H1 (cell line): Measurements from ENCODE around the gene RRP1B. TPM values are rescaled to one million over a fixed set of nuclear protein-coding genes. Genes with fewer than 3 reads are reported as not detected.

Experiments used
- BACH1 ChIP-seq: IDR thresholded peaks from 2 replicates; pipeline ENCODE4 v1.6.1; 2012; ENCODE audit warnings: low read length, improper control_type of control experiment
- CREB1 ChIP-seq: IDR thresholded peaks from 2 replicates; pipeline ENCODE4 v1.6.1; 2012; ENCODE audit warnings: inconsistent platforms
- CTBP2 ChIP-seq: IDR thresholded peaks from 2 replicates; pipeline ENCODE4 v1.7.0; 2011; ENCODE audit warnings: borderline replicate concordance, mild to moderate bottlenecking, moderate library complexity, mixed read lengths, low read length; ENCODE audit not compliant: insufficient read depth, insufficient read length
- EZH2 ChIP-seq: fragments of 200-600 bp; sonication (generic); IDR thresholded peaks from 2 replicates; pipeline ENCODE4 v1.7.1; 2012; ENCODE audit warnings: low read depth, mild to moderate bottlenecking, moderate library complexity, low read length, inconsistent platforms; ENCODE audit not compliant: severe bottlenecking
- KDM5A ChIP-seq: fragments of 200-600 bp; IDR thresholded peaks from 2 replicates; pipeline ENCODE4 v1.7.1; 2012; ENCODE audit warnings: mild to moderate bottlenecking, low read length, inconsistent platforms, mixed read lengths
- NANOG ChIP-seq: IDR thresholded peaks from 2 replicates; pipeline ENCODE4 v1.6.1; 2011; ENCODE audit warnings: low read length, low read depth, mild to moderate bottlenecking, inconsistent platforms; ENCODE audit not compliant: insufficient read depth, poor library complexity, severe bottlenecking
- NRF1 ChIP-seq: IDR thresholded peaks from 2 replicates; pipeline ENCODE4 v1.6.1; 2011; ENCODE audit warnings: mild to moderate bottlenecking, low read depth, low read length, improper control_type of control experiment
- POLR2AphosphoS5 ChIP-seq: IDR thresholded peaks from 2 replicates; pipeline ENCODE4 v1.6.1; 2011; ENCODE audit warnings: low read depth, low read length
- RBBP5 ChIP-seq: IDR thresholded peaks from 2 replicates; pipeline ENCODE4 v1.7.1; 2012; ENCODE audit warnings: low read depth, mild to moderate bottlenecking, inconsistent platforms, low read length, moderate library complexity, borderline replicate concordance
- RNF2 ChIP-seq: fragments of 200-900, 300-1000 bp; sonication (generic); IDR thresholded peaks from 2 replicates; pipeline ENCODE4 v1.7.1; 2016; ENCODE audit warnings: borderline replicate concordance, low read depth, mild to moderate bottlenecking, antibody characterized with exemption, low read length; ENCODE audit not compliant: poor library complexity, severe bottlenecking; ENCODE audit errors: missing control alignments
- SIX5 ChIP-seq: IDR thresholded peaks from 2 replicates; pipeline ENCODE4 v1.6.1; 2011; ENCODE audit warnings: mild to moderate bottlenecking, low read depth, low read length
- SP4 ChIP-seq: IDR thresholded peaks from 2 replicates; pipeline ENCODE4 v1.6.1; 2012; ENCODE audit warnings: low read length, inconsistent platforms
- TAF7 ChIP-seq: optimal IDR thresholded peaks from 2 replicates; pipeline ENCODE3; 2011; ENCODE audit warnings: low read depth, mild to moderate bottlenecking, inconsistent platforms, low read length, moderate library complexity, borderline replicate concordance
- YY1 ChIP-seq: IDR thresholded peaks from 2 replicates; pipeline ENCODE4 v1.6.1; 2011; ENCODE audit warnings: low read depth, mild to moderate bottlenecking, low read length
- ZNF274 ChIP-seq: IDR thresholded peaks from 2 replicates; pipeline ENCODE4 v1.7.0; 2012; ENCODE audit warnings: low read length, borderline replicate concordance; ENCODE audit errors: extremely low read depth
- polyA plus RNA-seq, 7 experiments: library from polyadenylated mRNA; depleted of rRNA in 3 of 7; stranded (reverse) in 5 of 7; unstranded in 2 of 7; fragments of >200 nt in 5 of 7; fragments of 200-250 nt in 2 of 7; gene quantifications; 1 replicate in 5 of 7; 2 replicates in 1 of 7; 4 replicates in 1 of 7; pipeline versions ENCODE4 v1.2.1 to v1.2.3, GENCODE V29; 2011 to 2013; ENCODE audit warnings: missing spikeins in 2 of 7, mixed read lengths in 2 of 7
- total RNA-seq: library from RNA; stranded (reverse); fragmentation: NEBNext Ultra II Directional; extraction: Animal tissue kit (Norgen Biotek cat#: 25700); gene quantifications from 2 replicates; pipeline ENCODE4 v1.2.1, GENCODE V29; 2021
- TF ChIP-seq, protein P1 (sequence below): IDR thresholded peaks from 2 replicates; pipeline ENCODE4 v1.6.1; 2011; ENCODE audit warnings: low read depth, mild to moderate bottlenecking, low read length; ENCODE audit not compliant: insufficient read depth
- TF ChIP-seq, protein P2 (sequence below): IDR thresholded peaks from 2 replicates; pipeline ENCODE4 v1.6.1; 2012; ENCODE audit warnings: low read length, inconsistent platforms
- TF ChIP-seq, protein P3 (sequence below), 3 experiments: IDR thresholded peaks; 1 replicate in 2 of 3; 2 replicates in 1 of 3; pipeline versions ENCODE4 v1.5.1 to v1.6.1; 2011; ENCODE audit warnings: low read length in 3 of 3, mild to moderate bottlenecking in 3 of 3, inconsistent platforms in 2 of 3, low read depth in 1 of 3, moderate library complexity in 1 of 3; ENCODE audit not compliant: insufficient read depth in 1 of 3; ENCODE audit errors: control extremely low read depth in 1 of 3

RRP1B gene
- total and polyA plus RNA-seq, 2 of the 8 experiments (the other 6 are each of a cell fraction or from before 2014, with no cell fraction given), result 25.8 to 97.3 TPM

DNA sequence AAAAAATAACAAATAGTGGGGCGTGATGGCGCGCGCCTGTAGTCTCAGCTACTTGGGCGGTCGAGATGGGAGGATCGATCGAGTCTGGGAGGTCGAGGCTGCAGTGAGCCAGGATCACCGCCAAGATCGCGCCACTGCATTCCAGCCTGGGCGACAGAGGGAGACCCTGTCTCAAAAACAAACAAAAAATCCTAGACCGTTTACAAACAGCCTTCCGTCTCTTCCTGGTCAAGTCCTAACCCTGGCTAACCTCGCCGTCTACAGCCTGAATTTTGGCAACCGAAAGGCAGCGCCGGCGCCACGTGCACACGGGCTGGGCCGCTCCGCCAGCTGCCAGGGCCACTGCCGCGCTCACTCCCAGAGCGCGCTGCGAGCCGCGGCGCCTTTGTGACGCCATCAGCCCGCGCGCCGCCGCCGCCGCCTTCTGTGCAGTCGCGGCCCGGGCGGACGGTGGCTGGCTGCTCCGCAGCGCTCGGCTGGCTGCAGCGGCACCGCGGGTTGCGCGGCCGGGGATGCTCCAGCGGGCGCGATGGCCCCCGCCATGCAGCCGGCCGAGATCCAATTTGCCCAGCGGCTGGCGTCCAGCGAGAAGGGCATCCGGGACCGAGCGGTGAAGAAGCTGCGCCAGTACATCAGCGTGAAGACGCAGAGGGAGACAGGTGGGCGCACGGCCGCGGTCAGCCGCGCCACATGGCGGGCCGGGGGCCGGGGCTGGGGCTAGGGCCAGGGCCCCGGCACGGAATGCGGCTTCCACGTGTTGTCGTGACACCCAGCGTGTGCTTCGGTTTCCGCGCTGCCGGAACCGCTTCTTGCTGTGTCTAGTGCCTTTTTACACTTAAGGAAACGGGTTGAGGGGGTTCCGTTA lies at the start of gene RRP1B, which contains the start of gene HSF2BP (continued):
- TF ChIP-seq RBBP5, result peak; percentile 79
- no peak for TF ChIP-seq CTBP2
- no peak for TF ChIP-seq EZH2
- TF ChIP-seq, protein P1, sequence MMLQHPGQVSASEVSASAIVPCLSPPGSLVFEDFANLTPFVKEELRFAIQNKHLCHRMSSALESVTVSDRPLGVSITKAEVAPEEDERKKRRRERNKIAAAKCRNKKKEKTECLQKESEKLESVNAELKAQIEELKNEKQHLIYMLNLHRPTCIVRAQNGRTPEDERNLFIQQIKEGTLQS, result peak; percentile 78; the same call in 1 of the 2 replicates
- no peak for TF ChIP-seq SP4
- peak; percentile 97 for TF ChIP-seq CREB1
- TF ChIP-seq ZNF274, result no peak
- no peak for TF ChIP-seq SIX5
- TF ChIP-seq KDM5A, result peak; percentile 63
- peak; percentile 53; the same call in 1 of the 2 replicates for TF ChIP-seq YY1
- TF ChIP-seq NANOG, result peak; percentile 25
- peak; percentile 93 for TF ChIP-seq TAF7
- TF ChIP-seq POLR2AphosphoS5, result peak; percentile 84; the same call in 1 of the 2 replicates
- TF ChIP-seq, protein P2, sequence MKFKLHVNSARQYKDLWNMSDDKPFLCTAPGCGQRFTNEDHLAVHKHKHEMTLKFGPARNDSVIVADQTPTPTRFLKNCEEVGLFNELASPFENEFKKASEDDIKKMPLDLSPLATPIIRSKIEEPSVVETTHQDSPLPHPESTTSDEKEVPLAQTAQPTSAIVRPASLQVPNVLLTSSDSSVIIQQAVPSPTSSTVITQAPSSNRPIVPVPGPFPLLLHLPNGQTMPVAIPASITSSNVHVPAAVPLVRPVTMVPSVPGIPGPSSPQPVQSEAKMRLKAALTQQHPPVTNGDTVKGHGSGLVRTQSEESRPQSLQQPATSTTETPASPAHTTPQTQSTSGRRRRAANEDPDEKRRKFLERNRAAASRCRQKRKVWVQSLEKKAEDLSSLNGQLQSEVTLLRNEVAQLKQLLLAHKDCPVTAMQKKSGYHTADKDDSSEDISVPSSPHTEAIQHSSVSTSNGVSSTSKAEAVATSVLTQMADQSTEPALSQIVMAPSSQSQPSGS, result no peak
- no peak for TF ChIP-seq BACH1
- TF ChIP-seq NRF1, result no peak
- no peak for TF ChIP-seq RNF2
- TF ChIP-seq, protein P3, sequence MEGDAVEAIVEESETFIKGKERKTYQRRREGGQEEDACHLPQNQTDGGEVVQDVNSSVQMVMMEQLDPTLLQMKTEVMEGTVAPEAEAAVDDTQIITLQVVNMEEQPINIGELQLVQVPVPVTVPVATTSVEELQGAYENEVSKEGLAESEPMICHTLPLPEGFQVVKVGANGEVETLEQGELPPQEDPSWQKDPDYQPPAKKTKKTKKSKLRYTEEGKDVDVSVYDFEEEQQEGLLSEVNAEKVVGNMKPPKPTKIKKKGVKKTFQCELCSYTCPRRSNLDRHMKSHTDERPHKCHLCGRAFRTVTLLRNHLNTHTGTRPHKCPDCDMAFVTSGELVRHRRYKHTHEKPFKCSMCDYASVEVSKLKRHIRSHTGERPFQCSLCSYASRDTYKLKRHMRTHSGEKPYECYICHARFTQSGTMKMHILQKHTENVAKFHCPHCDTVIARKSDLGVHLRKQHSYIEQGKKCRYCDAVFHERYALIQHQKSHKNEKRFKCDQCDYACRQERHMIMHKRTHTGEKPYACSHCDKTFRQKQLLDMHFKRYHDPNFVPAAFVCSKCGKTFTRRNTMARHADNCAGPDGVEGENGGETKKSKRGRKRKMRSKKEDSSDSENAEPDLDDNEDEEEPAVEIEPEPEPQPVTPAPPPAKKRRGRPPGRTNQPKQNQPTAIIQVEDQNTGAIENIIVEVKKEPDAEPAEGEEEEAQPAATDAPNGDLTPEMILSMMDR (IDR thresholded peaks at IDR 0.05; ENCODE audit: control extremely low read depth in 1 of 3, insufficient read depth in 1 of 3, low read depth in 1 of 3, low read length in 3 of 3), result no peak
